NCI-H748 treated with DMSO at 0.1 percent for 48 hours (cell line): ENCODE data around the gene EFEMP1.
A peak's percentile ranks its signal among the peaks of the same experiment; 100 is the strongest.
"Not testable (repeated sequence)": the region's sequence is repeated elsewhere in the genome, so short reads cannot be mapped to it uniquely, and the experiment has no call there.

Experiments
- DNase-seq: peaks from one replicate; lab custom pipeline; 2025; lab: John Stamatoyannopoulos, UW

EFEMP1 gene

GRCh38 chr2:55865096-55865835, 58.3 kb downstream of the EFEMP1 start:
- DNase-seq: no peak

- DNase-seq: no peak
Measured at GRCh38 chr2:55864351-55865084, 59.1 kb downstream of the EFEMP1 start.

DNA sequence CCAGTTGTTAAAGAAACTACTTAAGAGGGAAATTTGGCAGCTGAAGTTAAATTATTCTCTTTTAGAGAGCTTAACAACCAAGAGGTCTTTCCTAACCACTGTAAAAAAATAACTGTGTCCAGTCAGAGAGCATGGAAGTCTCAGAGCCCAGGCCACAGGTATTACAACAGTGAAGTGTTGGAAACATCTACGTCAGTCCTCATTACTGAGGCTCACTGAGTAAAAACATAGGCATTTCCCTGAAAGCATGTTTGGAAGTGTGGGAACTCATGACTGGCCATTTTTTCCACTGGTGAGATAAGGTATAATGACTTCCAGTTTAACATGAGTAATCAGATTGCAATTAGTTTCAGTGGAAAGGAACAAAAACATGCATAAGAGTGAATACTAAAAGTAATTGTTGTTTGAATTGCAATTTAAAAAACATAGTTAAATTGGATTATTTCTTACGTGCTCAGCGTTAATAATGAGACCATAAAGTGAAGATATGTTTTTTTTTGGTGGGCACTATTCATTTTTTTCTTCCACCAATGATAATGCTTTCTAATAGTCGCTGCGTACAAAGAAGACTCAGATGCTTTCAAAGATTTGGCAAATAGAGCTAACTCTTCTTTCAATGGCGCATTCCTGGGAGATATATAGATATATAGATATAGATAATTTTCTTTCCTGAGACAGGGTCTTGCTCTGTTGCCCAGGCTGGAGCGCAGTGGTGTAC, 60.8 kb downstream of the EFEMP1 start:
- no peak for DNase-seq

GRCh38 chr2:55862246-55862645, 61.3 kb downstream of the EFEMP1 start:
- no peak for DNase-seq

DNA sequence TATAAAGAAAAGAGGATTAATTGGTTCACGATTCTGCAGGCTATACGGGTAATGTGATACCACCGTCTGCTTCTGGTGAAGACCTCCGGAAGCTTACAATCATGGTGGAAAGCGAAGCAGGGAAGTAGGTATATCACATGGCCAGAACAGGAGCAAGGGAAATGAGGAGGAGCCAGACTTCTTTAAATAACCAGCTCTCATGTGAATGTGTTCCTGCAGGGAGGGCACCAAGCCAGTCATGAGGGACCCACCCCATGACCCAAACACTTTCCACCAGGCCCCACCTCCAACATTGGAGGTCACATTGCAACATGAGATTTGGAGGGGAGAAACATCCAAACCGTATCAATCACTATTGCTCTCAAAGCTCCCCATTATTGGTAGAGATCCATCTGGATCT, 61.8 kb downstream of the EFEMP1 start:
- DNase-seq: no peak

DNA sequence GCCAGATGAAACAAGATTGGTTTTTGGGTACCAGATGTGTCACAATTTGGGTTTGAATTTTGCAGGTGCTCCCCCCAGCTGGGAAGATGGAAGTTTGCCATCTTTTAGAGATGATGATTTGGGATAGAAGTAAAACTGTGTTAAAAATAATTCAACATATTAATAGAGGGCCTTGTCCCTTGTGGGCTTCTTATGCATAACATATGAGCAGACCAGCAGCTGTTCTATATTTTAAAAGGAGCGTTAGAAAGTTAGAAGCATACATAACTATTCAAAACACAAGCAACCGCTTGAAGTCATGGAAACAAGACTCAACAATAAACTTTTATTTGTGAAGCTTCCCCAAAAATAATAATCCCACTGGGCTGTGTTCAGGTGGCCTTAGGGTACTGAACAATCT, 62.8 kb downstream of the EFEMP1 start:
- no peak for DNase-seq

- no peak for DNase-seq
Measured at GRCh38 chr2:55859875-55860274, 63.7 kb downstream of the EFEMP1 start.

DNA sequence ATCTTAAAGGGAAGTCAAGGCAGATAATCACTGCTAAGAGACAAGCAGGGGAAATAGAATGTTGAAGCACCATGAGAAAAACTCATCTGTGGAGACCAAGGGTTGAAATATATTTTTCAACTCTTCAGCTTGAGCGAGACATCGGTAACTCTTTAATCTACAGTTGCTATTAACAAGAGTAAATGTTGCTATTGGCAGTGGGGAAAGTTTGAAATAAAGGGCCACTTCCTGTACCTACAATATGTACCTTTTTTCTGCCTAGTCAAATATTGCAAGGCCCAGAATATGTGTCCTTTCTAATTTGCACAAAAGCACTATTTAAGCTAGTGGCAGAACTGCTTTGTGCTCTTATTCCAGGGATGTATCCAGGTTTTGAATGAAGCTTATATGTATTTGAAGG, 65.8 kb downstream of the EFEMP1 start:
- no peak for DNase-seq

DNA sequence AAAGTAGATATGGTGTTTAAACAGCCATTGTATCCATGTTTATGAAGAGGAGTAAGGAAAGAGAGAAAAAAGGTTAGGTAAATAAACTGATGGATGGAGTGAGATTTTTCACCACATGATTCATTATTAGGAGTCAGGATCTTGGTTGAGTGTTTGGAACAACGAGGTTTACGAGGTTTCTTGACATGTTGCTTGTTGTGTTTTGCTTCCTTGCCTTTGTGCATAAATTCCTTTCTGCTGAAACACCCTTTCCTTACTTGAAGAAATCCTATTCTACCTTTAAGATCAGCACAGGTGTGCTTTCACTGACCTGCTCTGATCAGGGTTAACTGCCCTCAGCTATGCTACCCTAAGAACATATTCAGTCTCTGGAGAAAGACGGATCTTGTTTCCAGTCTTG, 66.6 kb downstream of the EFEMP1 start:
- no peak for DNase-seq

DNA sequence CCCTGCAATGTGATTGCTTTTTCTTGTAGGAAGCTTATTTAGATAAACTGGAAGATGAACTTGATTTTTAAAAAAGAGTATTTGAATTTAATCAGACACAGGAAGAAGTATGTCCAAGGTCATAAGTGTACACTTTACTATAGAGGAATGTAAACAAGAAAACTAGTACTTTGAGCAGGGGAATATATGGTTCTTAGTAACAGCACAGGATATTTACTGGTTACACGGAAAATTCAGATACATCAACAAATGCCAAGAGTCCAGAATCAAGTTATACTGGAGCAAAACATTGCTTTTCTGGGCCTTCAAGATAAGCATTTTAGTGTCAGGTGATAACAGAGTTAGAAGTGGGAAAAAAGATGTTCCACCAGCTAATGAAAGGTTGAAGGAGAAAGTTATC, 75.5 kb downstream of the EFEMP1 start:
- no peak for DNase-seq

DNA sequence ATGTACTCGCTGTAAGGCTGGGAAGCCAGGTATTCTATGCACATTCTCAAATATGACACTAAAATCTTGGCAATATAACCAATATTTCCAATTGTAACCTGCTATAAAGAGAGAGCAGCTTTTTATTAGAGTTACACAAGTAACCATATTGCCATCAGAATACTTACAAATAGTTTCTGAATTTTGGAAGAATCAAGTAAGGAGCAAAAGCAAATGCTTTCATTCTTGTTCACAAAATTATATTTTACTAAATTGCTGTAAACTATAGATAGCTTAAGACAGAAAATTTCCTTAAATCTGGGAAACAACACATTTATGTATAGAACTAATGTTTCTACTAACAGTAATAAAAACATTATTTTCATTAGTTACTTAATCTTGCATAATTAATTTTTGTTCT, 77.2 kb downstream of the EFEMP1 start:
- no peak for DNase-seq

GRCh38 chr2:55844986-55845385, 78.6 kb downstream of the EFEMP1 start:
- DNase-seq: no peak

GRCh38 chr2:55843994-55844345, 79.6 kb downstream of the EFEMP1 start:
- DNase-seq: no peak

GRCh38 chr2:55843096-55843993, 80.2 kb downstream of the EFEMP1 start:
- DNase-seq: peak; percentile 46

- no peak for DNase-seq
Measured at GRCh38 chr2:55842046-55842445, 81.5 kb downstream of the EFEMP1 start.

DNA sequence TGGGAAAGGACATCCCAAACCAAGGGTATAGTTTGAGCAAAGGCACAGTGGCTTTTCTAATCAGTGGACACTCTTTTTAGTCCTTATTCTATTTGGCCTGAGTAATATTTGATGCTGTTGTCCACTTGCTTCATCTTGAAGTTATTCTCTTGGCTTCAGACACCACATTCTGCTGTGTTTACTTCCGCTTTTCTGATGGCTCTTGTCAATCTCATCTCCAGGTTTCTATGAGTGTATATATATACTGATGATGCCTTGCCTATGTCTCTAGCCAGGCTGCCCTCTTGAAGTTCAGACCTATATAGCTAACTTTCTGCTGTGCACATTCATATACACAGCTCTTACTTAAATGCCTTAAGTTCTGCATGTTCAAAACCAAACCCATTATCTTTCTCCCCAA, 83.1 kb downstream of the EFEMP1 start:
- DNase-seq: no peak

GRCh38 chr2:55839182-55839819, 84.3 kb downstream of the EFEMP1 start:
- DNase-seq: peak; percentile 83

GRCh38 chr2:55838653-55839052, 84.9 kb downstream of the EFEMP1 start:
- DNase-seq: no peak

GRCh38 chr2:55838117-55838516, 85.5 kb downstream of the EFEMP1 start:
- not testable (repeated sequence) for DNase-seq

DNA sequence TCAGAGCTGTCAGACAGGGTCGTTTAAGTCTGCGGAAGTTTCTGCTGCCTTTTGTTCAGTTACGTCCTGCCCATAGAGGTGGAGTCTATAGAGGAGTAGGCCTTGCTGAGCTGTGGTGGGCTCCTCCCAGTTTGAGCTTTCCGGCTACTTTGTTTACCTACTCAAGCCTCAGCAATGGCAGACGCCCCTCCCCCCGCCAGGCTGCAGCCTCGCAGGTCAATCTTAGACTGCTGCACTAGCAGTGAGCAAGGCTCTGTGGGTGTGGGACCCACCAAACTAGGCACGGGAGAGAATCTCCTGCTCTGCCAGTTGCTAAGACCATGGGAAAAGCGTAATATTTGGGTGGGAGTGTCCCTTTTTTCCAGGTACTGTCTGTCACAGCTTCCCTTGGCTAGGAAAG, 86.5 kb downstream of the EFEMP1 start:
- no peak for DNase-seq

- not testable (repeated sequence) for DNase-seq
Measured at GRCh38 chr2:55831671-55832410, 91.7 kb downstream of the EFEMP1 start.
